SU-DHL-6 (cell line): ENCODE results near the gene TSACC.

Experiments
- EZH2phosphoT487 ChIP-seq: fragments of 200-600 bp; sonication (generic), shearing (Covaris generic); conservative IDR thresholded peaks from 2 replicates; pipeline ENCODE4 v1.6.1; 2018; ENCODE audit warnings: mild to moderate bottlenecking, antibody characterized with exemption, low read length, moderate library complexity, mixed read lengths
- TF ChIP-seq, protein P1 (sequence below): fragments of 200-600 bp; sonication (generic); IDR thresholded peaks from one replicate; pipeline ENCODE4 v1.5.1; 2017; ENCODE audit warnings: antibody characterized with exemption, mild to moderate bottlenecking, low read length, moderate library complexity; ENCODE audit not compliant: insufficient read depth, poor library complexity, severe bottlenecking

DNA sequence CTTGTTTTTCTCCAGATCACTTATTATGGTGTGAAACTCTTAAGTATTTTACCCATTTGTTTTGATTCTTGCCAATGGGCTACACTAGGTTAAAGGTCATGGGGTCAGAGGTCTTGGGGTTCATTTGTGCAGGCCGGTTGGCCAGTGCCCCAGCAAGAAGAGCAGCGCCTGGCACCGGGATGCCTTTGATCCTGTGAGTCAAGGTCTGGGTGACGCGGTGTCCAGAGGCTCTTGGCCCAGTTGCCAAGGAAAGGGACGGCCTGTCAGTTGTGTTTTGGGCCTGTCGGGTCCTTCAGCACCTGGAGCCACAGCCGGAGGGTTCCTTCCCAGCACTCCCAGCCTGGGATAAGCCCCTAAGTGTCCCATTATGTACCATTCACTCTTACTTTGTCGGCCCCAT is 55.8 kb downstream of the TSACC start:
- TF ChIP-seq, protein P1, sequence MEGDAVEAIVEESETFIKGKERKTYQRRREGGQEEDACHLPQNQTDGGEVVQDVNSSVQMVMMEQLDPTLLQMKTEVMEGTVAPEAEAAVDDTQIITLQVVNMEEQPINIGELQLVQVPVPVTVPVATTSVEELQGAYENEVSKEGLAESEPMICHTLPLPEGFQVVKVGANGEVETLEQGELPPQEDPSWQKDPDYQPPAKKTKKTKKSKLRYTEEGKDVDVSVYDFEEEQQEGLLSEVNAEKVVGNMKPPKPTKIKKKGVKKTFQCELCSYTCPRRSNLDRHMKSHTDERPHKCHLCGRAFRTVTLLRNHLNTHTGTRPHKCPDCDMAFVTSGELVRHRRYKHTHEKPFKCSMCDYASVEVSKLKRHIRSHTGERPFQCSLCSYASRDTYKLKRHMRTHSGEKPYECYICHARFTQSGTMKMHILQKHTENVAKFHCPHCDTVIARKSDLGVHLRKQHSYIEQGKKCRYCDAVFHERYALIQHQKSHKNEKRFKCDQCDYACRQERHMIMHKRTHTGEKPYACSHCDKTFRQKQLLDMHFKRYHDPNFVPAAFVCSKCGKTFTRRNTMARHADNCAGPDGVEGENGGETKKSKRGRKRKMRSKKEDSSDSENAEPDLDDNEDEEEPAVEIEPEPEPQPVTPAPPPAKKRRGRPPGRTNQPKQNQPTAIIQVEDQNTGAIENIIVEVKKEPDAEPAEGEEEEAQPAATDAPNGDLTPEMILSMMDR, result no peak
- TF ChIP-seq EZH2phosphoT487, result no peak
